IPS-20b (cell line): Measurements from ENCODE around the gene UVRAG.

Source experiments
- H3K27ac ChIP-seq: one replicate; pipeline ENCODE4 v1.5.1; 2013; ENCODE audit warnings: low read length
- H3K27me3 ChIP-seq: 2 replicates; pipeline ENCODE4 v1.6.1; 2013; ENCODE audit warnings: mild to moderate bottlenecking, low read length, inconsistent platforms; ENCODE audit not compliant: insufficient read depth
- H3K36me3 ChIP-seq: 2 replicates; pipeline ENCODE4 v1.6.1; 2013; ENCODE audit warnings: low read depth, mild to moderate bottlenecking, inconsistent platforms, low read length, moderate library complexity; ENCODE audit not compliant: insufficient read depth
- H3K4me1 ChIP-seq: 2 replicates; pipeline ENCODE4 v1.6.1; 2013; ENCODE audit warnings: mild to moderate bottlenecking, control low read depth, inconsistent platforms, low read length, moderate library complexity; ENCODE audit not compliant: insufficient read depth
- H3K4me3 ChIP-seq: 2 replicates; pipeline ENCODE4 v1.5.1; 2013; ENCODE audit warnings: mild to moderate bottlenecking, low read length, inconsistent platforms
- H3K9ac ChIP-seq: 2 replicates; pipeline ENCODE4 v1.6.1; 2013; ENCODE audit warnings: low read depth, mild to moderate bottlenecking, inconsistent platforms, low read length, moderate library complexity
- H3K9me3 ChIP-seq: 2 replicates; pipeline ENCODE4 v1.6.1; 2013; ENCODE audit warnings: mild to moderate bottlenecking, low read depth, low read length, inconsistent platforms; ENCODE audit not compliant: insufficient read depth

The UVRAG gene

DNA sequence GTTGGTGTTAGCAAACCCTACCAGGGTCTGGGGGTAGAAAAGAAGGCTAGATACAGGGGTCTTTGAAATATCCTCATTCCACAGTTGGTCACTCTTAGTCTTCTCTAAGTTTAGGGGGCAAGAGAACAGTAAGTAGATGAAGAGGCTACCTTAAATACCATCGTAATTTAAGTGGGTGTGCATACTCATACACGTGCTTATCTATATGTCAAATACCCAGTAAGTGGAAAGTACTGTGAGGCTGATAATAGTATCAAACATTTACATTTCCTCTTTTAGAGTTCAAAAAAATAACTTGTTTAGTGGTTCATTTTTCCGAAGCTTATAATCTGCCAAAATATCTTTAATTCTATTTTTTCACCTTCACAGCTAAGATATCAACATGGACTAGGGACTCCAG is 300.5 kb downstream of the UVRAG start:
- Histone ChIP-seq H3K27ac (no peak overlapping the region), H3K4me1 (peaks cover 14% of the 10 kb centered on the region), H3K27me3 (no peaks in the 10 kb centered on the region), H3K4me3 (no peak overlapping the region), H3K9ac (no peak overlapping the region), H3K36me3 (no peaks in the 10 kb centered on the region), H3K9me3 (no peaks in the 10 kb centered on the region)

- Histone ChIP-seq H3K9me3 (no peaks in the 10 kb centered on the region), H3K27me3 (no peaks in the 10 kb centered on the region), H3K9ac (no peak overlapping the region), H3K27ac (no peak overlapping the region), H3K4me1 (peaks cover 22% of the 10 kb centered on the region), H3K36me3 (no peaks in the 10 kb centered on the region), H3K4me3 (no peak overlapping the region)
Observed at GRCh38 chr11:76119032-76119431, 304.0 kb downstream of the UVRAG start.

- H3K4me3 ChIP-seq, result no peak overlapping the region
- no peaks in the 10 kb centered on the region for H3K9me3 ChIP-seq
- H3K36me3 ChIP-seq, result no peaks in the 10 kb centered on the region
- no peak overlapping the region for H3K27ac ChIP-seq
- H3K4me1 ChIP-seq, result peaks cover 22% of the 10 kb centered on the region
- H3K27me3 ChIP-seq, result no peaks in the 10 kb centered on the region
- no peak overlapping the region for H3K9ac ChIP-seq
Observed at GRCh38 chr11:76119779-76120178, 304.8 kb downstream of the UVRAG start.

DNA sequence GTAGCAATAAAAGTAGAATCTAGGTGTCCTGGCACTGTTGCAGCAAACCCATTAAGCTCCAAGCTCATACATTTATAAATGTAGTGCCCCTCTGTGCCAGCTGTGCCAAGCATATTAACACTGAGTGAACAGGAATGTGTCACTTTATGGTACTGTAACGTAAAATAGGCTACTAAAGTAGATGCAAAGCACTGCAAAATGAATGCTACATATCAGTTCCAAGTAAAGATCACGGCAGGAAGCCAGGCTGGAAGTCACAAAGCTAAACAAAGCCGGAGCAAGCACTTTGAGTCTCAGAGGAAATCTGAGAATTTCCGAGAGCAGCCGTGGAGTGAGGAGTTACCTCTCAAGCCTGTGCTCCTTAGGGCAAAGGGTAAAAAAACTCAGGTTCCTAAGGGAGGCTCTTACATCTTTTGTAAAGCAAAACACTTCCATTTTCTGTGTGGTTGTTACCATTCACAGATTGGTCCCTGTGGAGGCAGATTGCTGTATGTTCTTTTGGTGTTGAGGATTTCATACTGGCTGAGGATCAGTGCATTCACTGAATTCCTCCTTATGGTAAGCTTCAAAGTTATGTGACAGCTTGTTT is 305.6 kb downstream of the UVRAG start:
- Histone ChIP-seq H3K27me3 (no peaks in the 10 kb centered on the region), H3K4me3 (0 out of 2 replicates have a peak overlapping the region, but pooled peaks have one; percentile 8), H3K9me3 (no peaks in the 10 kb centered on the region), H3K9ac (no peak overlapping the region), H3K27ac (no peak overlapping the region), H3K4me1 (peaks cover 22% of the 10 kb centered on the region), H3K36me3 (no peaks in the 10 kb centered on the region)

DNA sequence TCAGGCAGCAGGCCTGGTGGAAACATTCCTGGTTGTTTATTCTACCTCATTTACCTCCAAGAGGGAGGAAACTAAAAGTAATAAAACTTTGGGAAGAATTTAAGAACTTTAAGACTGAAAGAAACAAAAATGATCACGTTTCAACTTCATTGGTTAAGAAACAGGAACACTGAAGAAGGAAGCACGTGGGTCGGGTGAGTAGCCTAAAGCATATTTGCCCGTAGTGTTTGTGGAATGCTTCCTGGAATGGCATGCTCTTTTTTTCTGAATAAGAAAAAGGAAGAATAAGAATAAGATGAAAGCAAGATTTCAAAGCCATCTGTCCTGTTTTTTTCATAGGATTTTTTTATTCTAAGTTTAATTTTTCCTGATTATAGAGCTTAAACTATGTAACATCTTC is 308.2 kb downstream of the UVRAG start:
- no peak overlapping the region for H3K4me3 ChIP-seq
- H3K9ac ChIP-seq, result no peak overlapping the region
- H3K27me3 ChIP-seq, result no peaks in the 10 kb centered on the region
- H3K36me3 ChIP-seq, result no peaks in the 10 kb centered on the region
- H3K9me3 ChIP-seq, result no peaks in the 10 kb centered on the region
- H3K4me1 ChIP-seq, result peaks cover 22% of the 10 kb centered on the region
- no peak overlapping the region for H3K27ac ChIP-seq

DNA sequence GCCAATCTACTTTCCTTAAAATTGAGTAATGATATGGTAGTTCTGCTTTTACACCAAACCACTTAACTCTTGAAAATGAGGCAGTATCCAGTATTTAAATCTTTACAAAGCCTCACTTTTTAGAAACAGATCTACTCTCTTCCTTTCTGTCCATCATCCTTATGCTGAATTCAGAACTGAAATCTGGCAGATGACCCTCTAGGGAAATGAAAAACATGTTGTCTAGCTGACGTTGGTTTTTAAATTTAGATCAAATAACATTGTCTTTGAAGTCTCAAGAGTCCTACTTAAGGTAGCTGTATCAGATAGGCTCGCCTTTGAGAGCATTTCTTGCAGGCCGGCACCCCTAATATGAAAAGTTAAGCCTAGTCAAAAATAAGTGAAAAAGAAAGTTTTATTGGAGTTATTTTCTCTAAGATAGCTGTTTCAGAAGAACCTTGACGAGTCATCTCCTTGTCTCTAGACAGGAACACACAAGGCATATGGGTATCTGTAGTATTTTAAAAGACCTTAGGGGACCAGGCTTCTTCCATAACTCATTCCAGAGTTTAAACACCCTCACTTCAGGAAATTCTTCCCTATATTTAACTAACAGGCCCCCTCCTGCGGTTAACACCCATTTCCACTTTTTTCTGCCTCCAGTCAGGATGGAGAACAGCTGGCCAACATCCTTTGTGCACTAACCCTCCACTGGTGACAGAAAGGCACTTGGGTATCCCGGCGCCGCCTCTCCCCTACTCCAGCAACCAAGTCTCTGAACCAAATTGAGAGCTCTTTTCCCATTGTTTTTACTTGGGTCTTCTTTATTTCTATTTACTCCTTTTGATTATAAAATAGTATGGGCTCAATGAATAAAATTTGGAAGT is 310.1 kb downstream of the UVRAG start:
- Histone ChIP-seq H3K27ac (no peak overlapping the region), H3K4me3 (no peak overlapping the region), H3K9ac (no peak overlapping the region), H3K9me3 (no peaks in the 10 kb centered on the region), H3K4me1 (peaks cover 12% of the 10 kb centered on the region), H3K27me3 (no peaks in the 10 kb centered on the region), H3K36me3 (no peaks in the 10 kb centered on the region)

DNA sequence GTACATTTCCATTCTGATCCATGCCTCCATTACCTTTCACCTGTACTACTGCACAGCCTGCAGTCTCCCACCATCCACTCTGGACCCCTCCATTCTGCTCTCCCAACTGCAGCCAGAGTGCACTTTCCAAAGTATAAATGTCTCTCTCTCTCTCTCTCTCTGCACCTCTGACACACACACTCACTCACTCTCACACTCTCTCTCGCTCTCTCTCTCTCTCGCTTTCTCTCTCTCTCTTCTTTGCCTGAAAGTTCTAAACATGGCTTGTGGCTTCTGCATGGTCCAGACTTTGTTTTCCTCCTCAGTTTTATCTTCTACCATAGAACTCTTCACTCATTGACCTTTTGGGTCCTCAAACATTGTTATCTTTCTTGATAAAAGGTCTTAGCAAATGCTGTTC is 314.7 kb downstream of the UVRAG start:
- H3K9me3 ChIP-seq, result no peaks in the 10 kb centered on the region
- no peak overlapping the region for H3K4me3 ChIP-seq
- no peak overlapping the region for H3K27ac ChIP-seq
- H3K4me1 ChIP-seq, result no peaks in the 10 kb centered on the region
- no peak overlapping the region for H3K9ac ChIP-seq
- no peaks in the 10 kb centered on the region for H3K36me3 ChIP-seq
- H3K27me3 ChIP-seq, result no peaks in the 10 kb centered on the region

- Histone ChIP-seq H3K9ac (no peak overlapping the region), H3K27me3 (no peaks in the 10 kb centered on the region), H3K4me1 (no peaks in the 10 kb centered on the region), H3K27ac (no peak overlapping the region), H3K36me3 (no peaks in the 10 kb centered on the region), H3K4me3 (no peak overlapping the region), H3K9me3 (no peaks in the 10 kb centered on the region)
Observed at GRCh38 chr11:76131142-76131541, 316.1 kb downstream of the UVRAG start.

GRCh38 chr11:76131671-76132631 is 316.9 kb downstream of the UVRAG start:
- Histone ChIP-seq H3K27ac (no peak overlapping the region), H3K9ac (no peak overlapping the region), H3K4me3 (no peak overlapping the region), H3K36me3 (no peaks in the 10 kb centered on the region), H3K4me1 (no peaks in the 10 kb centered on the region), H3K27me3 (no peaks in the 10 kb centered on the region), H3K9me3 (no peaks in the 10 kb centered on the region)

DNA sequence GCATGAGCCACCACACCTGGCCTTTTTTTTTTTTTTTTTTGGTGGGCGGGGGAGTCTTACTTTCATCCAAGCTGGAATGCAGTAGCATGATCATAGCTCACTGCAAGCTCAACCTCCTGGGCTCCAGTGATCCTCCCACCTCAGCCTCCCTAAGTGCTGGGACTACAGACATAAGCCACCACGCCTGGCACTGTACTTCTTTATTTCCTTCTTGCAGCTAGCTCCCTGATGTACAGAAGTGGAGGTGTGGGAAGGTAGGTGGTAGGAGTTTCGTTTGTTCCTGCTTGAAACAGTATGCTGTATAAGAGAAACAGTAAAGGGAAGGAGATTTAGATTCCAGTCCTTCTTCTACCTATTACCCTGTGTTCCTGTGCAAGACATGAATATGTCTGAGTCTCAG is 319.2 kb downstream of the UVRAG start:
- Histone ChIP-seq H3K4me3 (no peak overlapping the region), H3K4me1 (no peaks in the 10 kb centered on the region), H3K9ac (no peak overlapping the region), H3K9me3 (no peaks in the 10 kb centered on the region), H3K36me3 (no peaks in the 10 kb centered on the region), H3K27ac (no peak overlapping the region), H3K27me3 (no peaks in the 10 kb centered on the region)

- H3K4me3 ChIP-seq, result no peak overlapping the region
- no peaks in the 10 kb centered on the region for H3K9me3 ChIP-seq
- no peaks in the 10 kb centered on the region for H3K27me3 ChIP-seq
- no peaks in the 10 kb centered on the region; the same call in 1 of the 2 replicates for H3K36me3 ChIP-seq
- H3K4me1 ChIP-seq, result no peaks in the 10 kb centered on the region
- no peak overlapping the region for H3K27ac ChIP-seq
- H3K9ac ChIP-seq, result no peak overlapping the region
Observed at GRCh38 chr11:76135491-76135890, 320.5 kb downstream of the UVRAG start.
